Omental fat pad (tissue), 4 donors: ENCODE results near the gene NEUROD4. TPM values are rescaled to one million over a fixed set of nuclear protein-coding genes. Genes with fewer than 3 reads are reported as not detected.
A peak's percentile ranks its signal among the peaks of the same experiment; 100 is the strongest.

Experiments used
- ATAC-seq: fragments of 150-250 bp; one replicate; pipeline ENCODE4 v1.9.1; 2016; ENCODE audit warnings: mild to moderate bottlenecking, moderate library complexity; ENCODE audit not compliant: low FRiP score
- DNase-seq: peaks from one replicate; pipeline ENCODE4 v3.0.0-alpha.2; 2019; ENCODE audit warnings: low spot score
- total RNA-seq, 4 donors: library from RNA; depleted of rRNA; stranded (reverse); fragments of >200 nt; gene quantifications; one replicate each; pipeline ENCODE4 v1.1.0, GENCODE V29; 2016
- TF ChIP-seq, protein P1 (sequence below), 3 donors: fragments of 450-650 bp; IDR thresholded peaks; one replicate each; pipeline ENCODE4 v1.5.1; 2016 to 2017; ENCODE audit warnings: antibody characterized with exemption in 3 of 3, mild to moderate bottlenecking in 3 of 3, moderate library complexity in 2 of 3

NEUROD4 gene
- total RNA-seq = not detected

GRCh38 chr12:55019784-55020183, at the start of gene NEUROD4:
NEUROD4 (plus strand) TSS chr12:55019974; CDS start chr12:55026440, 6,466 bp downstream.
- ATAC-seq (peak; percentile 57), DNase-seq (no peak)
- TF ChIP-seq, protein P1, sequence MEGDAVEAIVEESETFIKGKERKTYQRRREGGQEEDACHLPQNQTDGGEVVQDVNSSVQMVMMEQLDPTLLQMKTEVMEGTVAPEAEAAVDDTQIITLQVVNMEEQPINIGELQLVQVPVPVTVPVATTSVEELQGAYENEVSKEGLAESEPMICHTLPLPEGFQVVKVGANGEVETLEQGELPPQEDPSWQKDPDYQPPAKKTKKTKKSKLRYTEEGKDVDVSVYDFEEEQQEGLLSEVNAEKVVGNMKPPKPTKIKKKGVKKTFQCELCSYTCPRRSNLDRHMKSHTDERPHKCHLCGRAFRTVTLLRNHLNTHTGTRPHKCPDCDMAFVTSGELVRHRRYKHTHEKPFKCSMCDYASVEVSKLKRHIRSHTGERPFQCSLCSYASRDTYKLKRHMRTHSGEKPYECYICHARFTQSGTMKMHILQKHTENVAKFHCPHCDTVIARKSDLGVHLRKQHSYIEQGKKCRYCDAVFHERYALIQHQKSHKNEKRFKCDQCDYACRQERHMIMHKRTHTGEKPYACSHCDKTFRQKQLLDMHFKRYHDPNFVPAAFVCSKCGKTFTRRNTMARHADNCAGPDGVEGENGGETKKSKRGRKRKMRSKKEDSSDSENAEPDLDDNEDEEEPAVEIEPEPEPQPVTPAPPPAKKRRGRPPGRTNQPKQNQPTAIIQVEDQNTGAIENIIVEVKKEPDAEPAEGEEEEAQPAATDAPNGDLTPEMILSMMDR (IDR thresholded peaks at IDR 0.05) = no peak

- no peak for ATAC-seq
- TF ChIP-seq, protein P1 (IDR thresholded peaks at IDR 0.05) = no peak
- DNase-seq = no peak
These were observed 49.0 kb upstream of the NEUROD4 start for GRCh38 chr12:54970741-54971140.

- DNase-seq (no peak), ATAC-seq (no peak)
- TF ChIP-seq, protein P1 (IDR thresholded peaks at IDR 0.05) = no peak
These were observed 46.2 kb upstream of the NEUROD4 start for GRCh38 chr12:54973556-54973955.

DNA sequence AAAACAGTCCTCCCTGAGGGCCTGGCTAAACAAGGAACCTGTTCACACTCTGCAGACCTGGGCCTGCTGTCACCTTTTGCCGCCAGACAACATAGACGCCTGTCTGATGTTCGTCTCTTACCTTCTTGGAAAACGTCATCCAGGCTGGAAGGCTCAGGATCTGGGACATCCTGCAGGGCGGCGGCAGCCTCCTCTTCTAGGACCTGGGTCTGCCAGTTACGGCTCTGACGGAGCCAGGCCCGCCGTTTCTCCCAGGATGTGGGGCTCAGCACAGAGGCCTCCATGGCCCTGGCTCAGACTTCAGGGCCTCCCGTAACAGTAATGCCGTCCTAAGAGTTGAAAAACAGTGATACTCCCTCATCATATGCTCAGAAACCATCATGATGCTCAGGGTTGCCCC, 45.5 kb upstream of the NEUROD4 start:
- TF ChIP-seq, protein P1 (IDR thresholded peaks at IDR 0.05) = no peak
- DNase-seq = no peak

DNA sequence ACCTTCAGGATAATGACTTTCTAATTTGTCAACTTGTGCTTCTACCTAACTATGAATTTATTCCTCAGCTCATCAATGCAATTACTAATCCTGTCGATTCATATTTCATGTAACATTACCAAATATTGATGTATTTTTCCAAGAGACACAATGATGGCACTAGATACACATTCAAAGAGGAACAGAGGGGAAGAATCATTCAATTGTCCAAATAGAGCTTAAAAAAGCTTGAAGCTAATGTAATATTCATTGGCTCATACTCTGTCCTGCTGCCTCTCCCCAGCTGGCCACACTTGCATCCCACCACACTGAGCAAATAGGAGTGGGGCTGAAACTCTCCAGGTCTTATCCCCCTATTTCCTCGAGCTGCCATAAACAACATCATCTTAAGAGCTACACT, 44.5 kb upstream of the NEUROD4 start:
- ATAC-seq (no peak), DNase-seq (no peak)
- TF ChIP-seq, protein P1 (IDR thresholded peaks at IDR 0.05) = no peak

More for the DNA sequence above, 45.5 kb upstream of the NEUROD4 start:
- no peak for ATAC-seq

DNA sequence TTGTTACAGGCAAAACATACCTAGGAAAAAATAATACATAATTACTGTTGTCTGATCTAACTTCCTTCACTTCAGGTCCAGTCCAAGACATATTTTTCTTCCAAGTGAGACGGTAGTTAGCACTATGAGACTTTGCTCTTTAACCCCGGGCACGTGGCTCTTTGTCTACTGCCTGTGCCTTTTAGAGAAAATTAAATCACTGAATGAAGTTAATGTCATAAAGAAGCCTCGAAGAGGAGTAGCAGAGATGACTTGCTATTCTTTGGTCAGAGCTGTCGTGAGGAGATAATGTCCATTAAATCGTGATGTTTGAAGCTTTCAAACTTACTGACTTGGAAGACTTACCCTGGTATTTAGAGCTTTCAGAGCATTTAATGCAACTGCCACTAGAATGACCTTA, 43.9 kb upstream of the NEUROD4 start:
- ATAC-seq (no peak), DNase-seq (no peak)
- TF ChIP-seq, protein P1 (IDR thresholded peaks at IDR 0.05) = no peak

- no peak for ATAC-seq
- DNase-seq = no peak
These were observed 42.6 kb upstream of the NEUROD4 start for GRCh38 chr12:54977155-54977554.

More at GRCh38 chr12:54977155-54977554, 42.6 kb upstream of the NEUROD4 start:
- TF ChIP-seq, protein P1 (IDR thresholded peaks at IDR 0.05) = no peak
